Loucy (cell line): ENCODE data around the gene COL6A1.

Experiments used
- CTCF ChIP-seq: fragments of 200-600 bp; sonication (generic); conservative IDR thresholded peaks from 2 replicates; pipeline ENCODE4 v1.5.1; 2014; ENCODE audit warnings: mild to moderate bottlenecking, antibody characterized with exemption, low read length
- EZH2phosphoT487 ChIP-seq: fragments of 200-600 bp; IDR thresholded peaks from 2 replicates; pipeline ENCODE4 v1.6.1; 2018; ENCODE audit warnings: antibody characterized with exemption, mild to moderate bottlenecking, moderate library complexity, borderline replicate concordance

GRCh38 chr21:46023555-46023954 is 42.0 kb downstream of the COL6A1 start:
- TF ChIP-seq CTCF, result no peak
- TF ChIP-seq EZH2phosphoT487, result no peak
